ENCODE measurements around the gene TTLL3.
"Not testable (repeated sequence)": the region's sequence is repeated elsewhere in the genome, so short reads cannot be mapped to it uniquely, and the experiment has no call there.

The TTLL3 gene

GRCh38 chr3:9838856-9839255 lies 28.8 kb downstream of the TTLL3 start:
- DNase-seq, result no peak

- no peak for DNase-seq
Observed at GRCh38 chr3:9841015-9841414, 31.0 kb downstream of the TTLL3 start.

- peak; percentile 97 for DNase-seq
Observed at GRCh38 chr3:9843715-9844438, 33.8 kb downstream of the TTLL3 start, which contains the start of gene RPUSD3. TSS of gene RPUSD3 (minus strand) at chr3:9844008. CDS start at chr3:9843990, 18 bp downstream.

GRCh38 chr3:9846231-9846630 lies 36.2 kb downstream of the TTLL3 start:
- DNase-seq, result no peak

DNA sequence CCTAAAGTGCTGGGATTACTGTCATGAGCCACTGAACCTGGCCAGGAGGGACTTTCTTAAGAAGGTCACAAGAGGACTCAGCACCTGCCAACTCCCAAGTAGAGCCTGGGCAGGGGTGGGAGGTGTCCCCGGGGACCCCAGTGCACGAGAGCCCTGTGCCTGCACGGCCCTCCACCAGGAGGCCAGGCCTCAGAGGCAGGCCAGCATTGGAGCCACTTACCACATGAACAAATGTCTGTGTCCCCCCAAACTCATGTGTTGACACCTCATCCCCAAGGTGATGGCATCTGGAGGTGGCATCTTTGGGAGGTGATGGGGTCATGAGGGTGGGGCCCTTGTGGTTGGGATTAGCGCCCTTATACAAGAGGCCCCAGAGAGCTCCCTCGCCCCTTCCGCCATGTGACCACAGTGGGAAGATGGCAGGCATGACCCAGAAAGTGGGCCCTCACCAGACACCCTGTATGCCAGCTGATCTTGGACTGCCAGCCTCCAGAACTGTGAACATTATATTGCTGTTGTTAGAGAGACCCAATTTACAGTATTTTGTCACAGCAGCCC lies 36.9 kb downstream of the TTLL3 start:
- no peak for DNase-seq

GRCh38 chr3:9847870-9848269 lies 37.8 kb downstream of the TTLL3 start:
- DNase-seq, result not testable (repeated sequence)

- not testable (repeated sequence) for DNase-seq
Observed at GRCh38 chr3:9848860-9849259, 38.8 kb downstream of the TTLL3 start.

GRCh38 chr3:9851383-9851782 lies 41.3 kb downstream of the TTLL3 start:
- DNase-seq, result not testable (repeated sequence)

- DNase-seq, result not testable (repeated sequence)
Observed at GRCh38 chr3:9851926-9852325, 41.9 kb downstream of the TTLL3 start.

DNA sequence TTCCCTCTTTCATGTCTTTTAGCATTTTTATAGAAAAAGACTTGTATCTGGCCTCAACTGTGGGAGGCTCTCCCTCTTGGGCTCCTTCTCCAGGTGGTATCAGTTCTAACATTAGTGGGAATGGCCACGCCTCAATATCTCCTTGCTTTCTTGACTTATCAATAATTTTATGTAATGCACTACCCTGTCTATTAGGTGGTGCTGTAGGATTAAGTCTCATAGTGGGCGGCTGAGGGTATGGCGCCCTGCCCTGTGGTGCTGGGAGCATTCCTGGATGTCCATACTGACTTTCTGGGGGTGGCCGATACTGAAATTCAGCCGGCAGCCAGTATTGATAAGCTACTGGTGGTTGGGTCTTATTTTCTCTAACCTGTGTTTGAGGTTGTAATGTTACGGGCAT lies 42.5 kb downstream of the TTLL3 start:
- DNase-seq, result no peak

DNA sequence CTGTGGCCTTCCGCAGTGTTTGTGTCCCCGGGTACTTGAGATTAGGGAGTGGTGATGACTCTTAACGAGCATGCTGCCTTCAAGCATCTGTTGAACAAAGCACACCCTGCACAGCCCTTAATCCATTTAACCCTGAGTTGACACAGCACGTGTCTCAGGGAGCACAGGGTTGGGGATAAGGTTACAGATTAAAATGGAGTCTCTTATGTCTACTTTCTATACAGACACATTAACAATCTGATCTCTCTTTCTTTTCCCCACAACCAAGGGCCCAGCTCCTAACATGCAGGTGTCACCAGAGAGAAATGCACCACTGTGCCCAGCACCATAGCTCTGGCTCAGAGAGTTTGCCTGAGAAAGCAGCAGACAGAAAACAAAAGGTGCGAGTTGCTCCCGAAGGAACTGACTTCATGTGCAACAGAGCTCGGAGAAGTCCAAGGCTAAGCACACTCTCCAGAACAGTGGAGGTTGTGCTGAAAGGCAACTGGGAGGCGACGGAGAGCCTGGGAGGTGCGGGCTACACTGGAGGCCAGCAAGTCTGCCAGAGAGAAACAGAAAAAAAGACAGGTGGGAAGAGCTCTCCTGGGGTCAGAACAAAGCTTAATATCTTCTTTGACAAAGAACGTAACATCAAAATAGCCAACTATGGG lies 44.4 kb downstream of the TTLL3 start:
- not testable (repeated sequence) for DNase-seq

DNA sequence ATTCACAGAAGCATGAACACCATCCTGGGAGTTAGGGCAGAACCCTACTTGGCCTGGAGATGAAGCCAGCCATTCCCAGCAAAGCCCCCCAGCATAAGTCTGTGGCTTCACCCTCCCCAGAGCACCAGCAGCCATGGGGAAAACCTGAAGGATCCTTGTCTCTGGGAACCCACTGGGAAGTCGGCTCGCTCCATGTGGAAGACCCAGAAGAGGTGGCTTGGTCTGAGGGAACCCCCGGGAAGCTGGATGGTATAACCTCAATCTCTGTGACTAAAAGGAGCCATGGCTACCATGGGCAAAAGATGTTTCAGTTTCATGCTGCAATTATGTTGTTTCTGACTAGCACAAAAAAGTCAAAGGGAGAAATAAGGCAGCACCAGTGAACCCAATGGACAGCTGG lies 45.5 kb downstream of the TTLL3 start:
- DNase-seq, result no peak

DNA sequence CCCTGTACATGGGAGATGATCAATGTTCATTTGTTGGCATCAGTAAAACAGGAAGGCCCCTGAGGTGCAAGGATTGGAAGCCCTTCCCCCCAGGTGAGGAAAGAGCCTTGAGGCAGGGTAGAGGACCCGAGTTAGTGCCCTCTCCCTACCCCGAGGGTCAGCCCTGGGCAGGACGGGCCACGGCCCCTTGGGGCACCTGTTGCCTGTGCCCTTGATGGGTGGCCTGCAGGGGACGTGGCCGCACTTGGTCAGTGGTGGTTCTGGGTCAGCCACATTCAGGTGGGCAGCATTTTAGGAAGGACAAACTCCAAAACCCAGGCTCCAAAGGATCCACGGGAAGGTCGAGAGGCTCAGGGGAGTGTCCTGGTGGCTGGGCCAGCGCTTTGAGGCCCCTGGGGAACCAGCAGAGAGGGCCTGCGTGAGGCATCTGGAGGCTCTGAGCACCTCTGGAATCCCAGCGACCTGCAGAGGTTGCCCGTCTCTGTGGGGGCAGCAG lies 49.5 kb downstream of the TTLL3 start:
- DNase-seq, result no peak

- no peak for DNase-seq
Observed at GRCh38 chr3:9861201-9861600, 51.1 kb downstream of the TTLL3 start.

DNA sequence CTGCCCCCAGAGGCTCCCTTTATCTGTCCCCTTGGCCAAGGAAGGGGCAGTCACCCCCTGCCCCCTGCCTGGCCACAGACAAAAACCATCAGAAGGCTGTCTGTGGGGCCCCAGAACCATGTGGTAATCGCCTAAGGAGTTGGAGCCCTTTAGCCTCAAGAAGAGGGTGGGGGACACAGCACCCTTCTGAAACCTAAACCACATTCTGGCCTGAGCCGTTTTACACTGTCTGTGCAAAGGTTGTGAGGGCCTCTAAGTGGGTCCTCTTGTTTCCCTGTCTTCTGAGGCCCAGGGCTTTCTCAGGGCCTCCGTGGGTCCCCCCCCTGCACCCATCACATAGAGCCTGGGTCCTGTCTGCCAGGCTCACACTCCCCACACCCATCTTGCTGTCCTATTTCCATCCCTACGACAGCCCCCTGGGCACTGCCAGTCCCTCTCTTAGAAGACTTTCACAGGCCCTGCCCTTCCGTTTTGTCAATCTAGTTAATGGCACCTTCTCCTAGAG lies 51.6 kb downstream of the TTLL3 start:
- no peak for DNase-seq

DNA sequence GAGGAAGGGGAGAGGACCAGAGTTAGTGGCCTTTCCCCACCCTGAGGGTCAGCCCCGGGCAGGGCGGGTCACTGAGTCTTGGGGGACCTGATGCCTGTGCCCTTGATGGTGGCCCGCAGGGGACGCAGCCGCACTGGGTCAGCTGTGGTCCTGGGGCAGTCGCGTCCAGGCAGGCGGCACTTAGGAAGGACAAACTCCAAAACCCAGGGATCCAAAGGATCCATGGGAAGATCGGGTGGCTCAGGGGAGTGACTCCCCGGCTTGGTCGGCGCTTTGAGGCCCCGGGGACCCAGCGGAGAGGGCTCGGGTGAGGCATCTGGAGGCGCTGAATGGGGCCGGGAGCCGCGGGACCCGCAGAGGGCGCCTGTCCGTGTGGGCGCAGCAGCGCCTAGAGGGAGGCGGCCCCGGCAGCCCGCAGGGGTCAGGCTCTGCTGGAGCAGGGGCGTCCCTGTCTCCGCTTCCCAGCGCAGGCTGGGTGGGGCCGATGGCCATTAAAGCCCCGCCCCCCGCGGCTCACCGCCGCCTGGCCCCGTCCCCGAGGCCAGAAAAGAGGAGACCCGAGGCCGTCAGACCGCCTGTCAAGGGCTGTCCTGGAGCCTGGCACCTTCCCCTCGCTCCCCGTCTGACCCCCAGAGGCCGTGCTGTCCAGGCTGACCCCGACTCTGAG lies 52.5 kb downstream of the TTLL3 start:
- peak; percentile 72 for DNase-seq

DNA sequence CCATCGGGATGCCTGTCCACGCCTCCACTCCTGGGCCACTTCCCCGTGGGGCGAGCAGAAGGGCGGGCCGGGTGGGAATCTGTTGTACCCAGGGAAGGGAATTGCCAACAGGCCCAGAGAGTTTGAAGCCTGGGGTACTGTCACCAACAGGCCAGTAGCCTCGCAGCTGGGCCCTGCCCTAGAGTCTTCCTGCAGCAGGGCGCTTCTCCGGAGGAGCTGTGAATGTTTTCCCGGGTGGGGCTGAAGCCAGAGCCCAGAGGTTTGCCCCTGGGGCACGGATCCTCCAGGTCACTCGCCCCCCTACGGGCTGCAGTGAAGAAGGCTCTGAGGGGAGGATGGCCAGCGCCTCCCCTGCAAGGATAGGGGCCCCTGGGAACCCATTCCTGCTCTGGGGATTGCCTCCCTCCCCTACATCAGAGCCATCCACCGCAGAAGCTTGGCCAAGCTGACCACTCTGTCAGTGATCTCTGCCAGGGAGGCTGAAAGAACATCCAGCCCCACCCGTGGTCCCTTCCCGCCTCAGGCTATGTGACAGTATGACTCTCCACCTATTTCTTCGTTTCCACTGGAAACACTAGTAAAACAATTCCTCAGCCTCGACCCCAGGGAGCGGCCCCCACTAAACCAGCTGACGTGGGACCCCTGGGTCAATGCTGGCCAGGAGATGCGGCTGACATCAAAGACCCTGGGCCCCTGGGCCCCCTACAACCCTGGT lies 53.2 kb downstream of the TTLL3 start:
- no peak for DNase-seq

DNA sequence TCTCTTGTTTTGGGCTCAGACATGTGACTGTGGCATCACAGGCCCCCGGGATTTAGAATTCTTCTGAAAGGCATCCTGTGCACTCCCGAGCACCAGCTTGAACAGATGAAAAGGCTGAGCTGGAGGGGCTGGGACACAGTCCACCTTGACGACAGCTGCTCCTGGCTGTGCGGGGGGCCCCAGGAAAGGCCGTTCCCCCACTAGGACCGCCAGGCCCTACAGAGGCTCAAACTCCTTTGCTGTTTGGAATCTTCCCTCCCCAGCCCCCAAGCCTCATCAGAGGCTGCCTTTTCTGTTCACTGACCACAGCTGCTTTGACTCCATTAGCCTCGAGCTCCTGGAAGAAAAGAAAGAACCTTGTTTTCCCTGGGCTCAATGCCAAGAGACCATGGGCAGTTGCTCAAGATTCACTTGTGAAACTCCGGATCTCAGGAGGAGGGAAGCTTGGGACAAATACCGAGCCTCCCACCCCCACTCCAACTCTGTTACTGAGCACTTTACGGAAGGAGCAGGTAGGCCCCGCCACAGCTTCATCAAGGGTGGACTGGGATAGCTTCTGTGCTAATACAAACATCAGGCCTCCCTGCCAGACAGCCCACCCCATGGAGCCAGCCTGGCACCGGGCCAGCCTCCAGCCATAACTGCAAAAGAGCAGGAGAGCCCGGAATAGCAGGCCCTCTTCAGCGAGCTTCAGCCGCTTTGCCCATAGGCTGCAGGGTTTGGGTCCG lies 54.3 kb downstream of the TTLL3 start:
- DNase-seq, result peak; percentile 73

GRCh38 chr3:9865125-9865637 lies 55.1 kb downstream of the TTLL3 start:
- DNase-seq, result not testable (repeated sequence)

- no peak for DNase-seq
Observed at GRCh38 chr3:9866639-9867038, 56.6 kb downstream of the TTLL3 start.

- DNase-seq, result no peak
Observed at GRCh38 chr3:9867106-9867505, 57.0 kb downstream of the TTLL3 start.

GRCh38 chr3:9869955-9870354 lies 59.9 kb downstream of the TTLL3 start:
- no peak for DNase-seq
